MM.1S (cell line): ENCODE measurements around the gene ELOVL6.

Experiments used
- DNase-seq: peaks from one replicate; pipeline ENCODE4 v3.0.0-alpha.2; 2015
- H2AFZ ChIP-seq: fragments of 300-600 bp; sonication (generic); 2 replicates; pipeline ENCODE4 v1.6.0; 2016; ENCODE audit warnings: antibody characterized with exemption, low read length
- H3F3A ChIP-seq: fragments of 300-600 bp; sonication (generic); 2 replicates; pipeline ENCODE4 v1.6.1; 2016; ENCODE audit warnings: mild to moderate bottlenecking, antibody characterized with exemption, low read length, moderate library complexity, mixed read lengths; ENCODE audit not compliant: insufficient read depth
- H3K27ac ChIP-seq: fragments of 300-600 bp; sonication (generic); 2 replicates; pipeline ENCODE4 v1.5.1; 2016; ENCODE audit warnings: mild to moderate bottlenecking, low read length
- H3K27me3 ChIP-seq: fragments of 300-600 bp; sonication (generic); replicated peaks from 2 replicates; pipeline ENCODE4 v1.6.0; 2016; ENCODE audit warnings: low read length; ENCODE audit not compliant: insufficient read depth
- H3K36me3 ChIP-seq: fragments of 300-600 bp; sonication (generic); replicated peaks from 2 replicates; pipeline ENCODE4 v1.6.1; 2016; ENCODE audit warnings: mild to moderate bottlenecking, low read length, mixed read lengths; ENCODE audit not compliant: insufficient read depth
- H3K4me1 ChIP-seq: fragments of 300-600 bp; sonication (generic); 2 replicates; pipeline ENCODE4 v1.6.1; 2016; ENCODE audit warnings: low read length, mixed read lengths
- H3K4me2 ChIP-seq: fragments of 300-600 bp; sonication (generic); 2 replicates; pipeline ENCODE4 v1.6.0; 2016; ENCODE audit warnings: low read depth, low read length
- H3K4me3 ChIP-seq: fragments of 300-600 bp; sonication (generic); 2 replicates; pipeline ENCODE4 v1.5.1; 2016; ENCODE audit warnings: low read length, mixed read lengths
- H3K79me2 ChIP-seq: fragments of 300-600 bp; sonication (generic); 2 replicates; pipeline ENCODE4 v1.6.1; 2016; ENCODE audit warnings: mixed run types, low read length, mixed read lengths
- H3K9ac ChIP-seq: fragments of 300-600 bp; sonication (generic); 2 replicates; pipeline ENCODE4 v1.6.1; 2016; ENCODE audit warnings: low read length, mixed read lengths
- H3K9me2 ChIP-seq: fragments of 300-600 bp; sonication (generic); replicated peaks from 2 replicates; pipeline ENCODE4 v1.6.1; 2016; ENCODE audit warnings: mild to moderate bottlenecking, low read length, mixed read lengths; ENCODE audit not compliant: insufficient read depth
- H3K9me3 ChIP-seq: fragments of 300-600 bp; sonication (generic); replicated peaks from 2 replicates; pipeline ENCODE4 v1.6.1; 2016; ENCODE audit warnings: mild to moderate bottlenecking, low read length, mixed read lengths; ENCODE audit not compliant: insufficient read depth
- H4K20me1 ChIP-seq: fragments of 300-600 bp; sonication (generic); 2 replicates; pipeline ENCODE4 v1.6.1; 2016; ENCODE audit warnings: mild to moderate bottlenecking, low read length, moderate library complexity, mixed read lengths; ENCODE audit not compliant: insufficient read depth
- CTCF ChIP-seq: fragments of 300-600 bp; sonication (generic); IDR thresholded peaks from 2 replicates; pipeline ENCODE4 v1.5.1; 2016; ENCODE audit warnings: antibody characterized with exemption, low read length, mixed read lengths
- EZH2 ChIP-seq: fragments of 300-600 bp; sonication (generic); optimal IDR thresholded peaks from 2 replicates; pipeline ENCODE3; 2017; ENCODE audit warnings: low read depth, mild to moderate bottlenecking, antibody characterized with exemption, low read length, mixed read lengths
- EZH2phosphoT487 ChIP-seq: fragments of 300-600 bp; sonication (generic); IDR thresholded peaks from 2 replicates; pipeline ENCODE4 v1.6.1; 2018; ENCODE audit warnings: antibody characterized with exemption, low read length

Gene ELOVL6

GRCh38 chr4:110049951-110050925 lies 148.2 kb downstream of the ELOVL6 start:
- no peaks in the 10 kb centered on the region for H3K79me2 ChIP-seq
- H3F3A ChIP-seq, result 0 out of 2 replicates have a peak, but pooled peaks cover 3% of the 10 kb centered on the region
- H3K4me3 ChIP-seq, result no peak overlapping the region
- no peak overlapping the region for H2AFZ ChIP-seq
- H3K4me2 ChIP-seq, result no peak overlapping the region
- TF ChIP-seq CTCF, result peak; percentile 78
- no peak for TF ChIP-seq EZH2
- peaks cover 11% of the 10 kb centered on the region for H3K4me1 ChIP-seq
- H4K20me1 ChIP-seq, result no peaks in the 10 kb centered on the region
- no peak overlapping the region for H3K27ac ChIP-seq
- no peaks in the 10 kb centered on the region for H3K36me3 ChIP-seq
- H3K9me2 ChIP-seq, result no peaks in the 10 kb centered on the region
- peak; percentile 44 for DNase-seq
- H3K9me3 ChIP-seq, result no peaks in the 10 kb centered on the region
- H3K27me3 ChIP-seq, result no peaks in the 10 kb centered on the region
- no peak overlapping the region for H3K9ac ChIP-seq

GRCh38 chr4:110046588-110047049 lies 151.8 kb downstream of the ELOVL6 start:
- Histone ChIP-seq H3K9me2 (no peaks in the 10 kb centered on the region), H3F3A (no peaks in the 10 kb centered on the region), H3K27me3 (no peaks in the 10 kb centered on the region), H3K79me2 (no peaks in the 10 kb centered on the region), H3K9me3 (no peaks in the 10 kb centered on the region), H3K4me1 (no peaks in the 10 kb centered on the region), H4K20me1 (no peaks in the 10 kb centered on the region), H3K4me3 (no peak overlapping the region), H3K9ac (no peak overlapping the region), H3K4me2 (no peak overlapping the region), H3K36me3 (no peaks in the 10 kb centered on the region), H2AFZ (no peak overlapping the region), H3K27ac (no peak overlapping the region)
- TF ChIP-seq CTCF, result no peak
- TF ChIP-seq EZH2phosphoT487, result no peak
- TF ChIP-seq EZH2, result no peak
- no peak for DNase-seq

GRCh38 chr4:110042545-110043517 lies 155.6 kb downstream of the ELOVL6 start:
- H4K20me1 ChIP-seq, result no peaks in the 10 kb centered on the region
- no peak overlapping the region for H2AFZ ChIP-seq
- DNase-seq, result no peak
- H3K9me2 ChIP-seq, result no peaks in the 10 kb centered on the region
- no peaks in the 10 kb centered on the region for H3K9me3 ChIP-seq
- H3K4me3 ChIP-seq, result no peak overlapping the region
- H3K27ac ChIP-seq, result no peak overlapping the region
- TF ChIP-seq EZH2phosphoT487 (no peak), CTCF (no peak), EZH2 (no peak)
- no peaks in the 10 kb centered on the region for H3K4me1 ChIP-seq
- H3F3A ChIP-seq, result no peaks in the 10 kb centered on the region
- H3K4me2 ChIP-seq, result no peak overlapping the region
- no peaks in the 10 kb centered on the region for H3K36me3 ChIP-seq
- no peak overlapping the region for H3K9ac ChIP-seq
- no peaks in the 10 kb centered on the region for H3K27me3 ChIP-seq
- H3K79me2 ChIP-seq, result no peaks in the 10 kb centered on the region
